OCI-LY7 (cell line): ENCODE results near the gene CSTB. TPM values are rescaled to one million over a fixed set of nuclear protein-coding genes. Genes with fewer than 3 reads are reported as not detected.

ENCODE experiments used
- BruUV-seq: library from RNA; stranded (reverse); fragments of 400-500 nt; replicated peaks from 2 replicates; lab custom pipeline; 2021; lab: Mats Ljungman, UMichigan
- CTCF ChIA-PET: fragments of 300-600 bp; sonication (Branson Sonifier 250); formaldehyde crosslinking; loops from one replicate; lab custom pipeline; 2022; ENCODE audit warnings: antibody characterized with exemption; ENCODE audit not compliant: unreplicated experiment; lab: Charles Lee
- POLR2A ChIA-PET: fragments of 300-600 bp; sonication (Branson Sonifier 250); formaldehyde crosslinking; loops from one replicate; lab custom pipeline; 2022; ENCODE audit warnings: antibody characterized with exemption; lab: Charles Lee
- DNase-seq: peaks from one replicate; pipeline ENCODE4 v3.0.0-alpha.2; 2015; ENCODE audit warnings: low spot score
- H2AFZ ChIP-seq: fragments of 200-600 bp; sonication (generic), shearing (Covaris generic); 2 replicates; pipeline ENCODE4 v1.6.1; 2014; ENCODE audit warnings: mild to moderate bottlenecking, antibody characterized with exemption, low read length, moderate library complexity
- H3K27ac ChIP-seq: fragments of 200-600 bp; sonication (generic); 2 replicates; pipeline ENCODE4 v1.5.1; 2014; ENCODE audit warnings: mixed run types, low read depth, mild to moderate bottlenecking, moderate library complexity, low read length, inconsistent platforms; ENCODE audit not compliant: poor library complexity, severe bottlenecking
- H3K36me3 ChIP-seq: fragments of 200-600 bp; sonication (generic); 2 replicates; pipeline ENCODE4 v1.6.1; 2014; ENCODE audit warnings: mild to moderate bottlenecking, antibody characterized with exemption, low read length, moderate library complexity, mixed read lengths; ENCODE audit not compliant: insufficient read depth
- H3K4me1 ChIP-seq: fragments of 200-600 bp; sonication (generic); 2 replicates; pipeline ENCODE4 v1.5.1; 2014; ENCODE audit warnings: mild to moderate bottlenecking, low read length; ENCODE audit not compliant: insufficient read depth, poor library complexity, severe bottlenecking
- H3K4me2 ChIP-seq: fragments of 200-600 bp; sonication (generic); 2 replicates; pipeline ENCODE4 v1.6.1; 2014; ENCODE audit warnings: mild to moderate bottlenecking, low read length
- H3K4me3 ChIP-seq: fragments of 200-600 bp; sonication (generic); 2 replicates; pipeline ENCODE4 v1.5.1; 2014; ENCODE audit warnings: mild to moderate bottlenecking, low read depth, low read length; ENCODE audit not compliant: poor library complexity, severe bottlenecking
- H3K79me2 ChIP-seq: fragments of 200-600 bp; sonication (generic); 2 replicates; pipeline ENCODE4 v1.6.1; 2016; ENCODE audit warnings: low read depth, mild to moderate bottlenecking, low read length, moderate library complexity, mixed read lengths; ENCODE audit not compliant: insufficient read depth
- H3K9me2 ChIP-seq: fragments of 200-600 bp; sonication (generic); 2 replicates; pipeline ENCODE4 v1.6.1; 2016; ENCODE audit warnings: mild to moderate bottlenecking, low read length, mixed read lengths; ENCODE audit not compliant: insufficient read depth
- H3K9me3 ChIP-seq: fragments of 200-600 bp; sonication (generic); 2 replicates; pipeline ENCODE4 v1.6.1; 2014; ENCODE audit warnings: mild to moderate bottlenecking, mixed run types, low read length, mixed read lengths
- H4K20me1 ChIP-seq: fragments of 200-600 bp; sonication (generic); 2 replicates; pipeline ENCODE4 v1.6.1; 2014; ENCODE audit warnings: mild to moderate bottlenecking, antibody characterized with exemption, low read length, moderate library complexity, mixed read lengths; ENCODE audit not compliant: insufficient read depth
- EZH2phosphoT487 ChIP-seq: fragments of 200-600 bp; sonication (generic); IDR thresholded peaks from 2 replicates; pipeline ENCODE4 v1.6.1; 2018; ENCODE audit warnings: low read depth, borderline replicate concordance, mild to moderate bottlenecking, mixed run types, antibody characterized with exemption, low read length, moderate library complexity, mixed read lengths
- intact Hi-C: fragments of 100-400 bp; cut with micrococcal nuclease; formaldehyde crosslinking; loops from one replicate; pipeline ENCODE4 v1.10.0; 2022; ENCODE audit not compliant: unreplicated experiment
- total RNA-seq, 2 experiments: library from RNA; depleted of rRNA in 1 of 2; stranded (reverse); fragments of >200 nt in 1 of 2; shearing (Covaris generic) in 1 of 2; gene quantifications; 2 replicates each; pipeline ENCODE4 v1.2.3, GENCODE V29; 2014 to 2022
- TF ChIP-seq, protein P1 (sequence below): fragments of 200-600 bp; sonication (generic); conservative IDR thresholded peaks from 2 replicates; pipeline ENCODE4 v1.5.1; 2014; ENCODE audit warnings: mild to moderate bottlenecking, antibody characterized with exemption, low read length, moderate library complexity, mixed read lengths

The CSTB gene
- total RNA-seq, 2 experiments from 2014 or later: 15.6 to 33.3 TPM

DNA sequence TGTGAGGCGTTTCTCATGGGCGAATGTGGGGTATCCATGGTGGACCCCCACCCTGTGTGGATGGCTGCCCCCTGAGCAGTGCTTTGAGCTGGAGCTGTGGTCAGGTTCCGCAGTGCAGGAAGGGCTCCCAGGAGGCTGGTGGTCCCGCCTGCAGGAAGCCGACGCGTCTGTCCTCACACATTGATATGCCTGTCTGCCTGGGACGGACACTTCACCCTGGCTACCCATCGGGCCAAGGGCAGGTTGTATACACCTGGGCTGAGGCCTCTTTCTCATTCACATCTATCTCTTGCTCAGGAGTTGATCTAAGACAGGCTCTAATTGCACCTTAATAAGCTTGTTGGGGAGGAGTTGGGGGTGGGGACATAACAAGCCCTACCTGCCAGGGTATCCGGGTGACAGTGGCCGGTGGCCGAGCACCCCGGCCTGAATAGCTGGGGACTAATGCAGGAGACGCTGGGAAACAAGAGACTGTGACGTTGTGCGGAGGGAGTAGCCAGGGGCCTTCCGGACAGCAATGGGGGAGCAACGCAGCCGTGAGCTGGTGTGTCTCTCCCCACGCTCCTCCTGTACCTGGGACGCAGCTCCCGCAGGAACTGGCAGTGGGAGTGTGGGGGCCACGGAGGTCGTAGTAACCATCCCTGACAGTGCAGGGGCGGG lies 35.5 kb downstream of the CSTB start:
- POLR2A ChIA-PET: no interaction called here
- CTCF ChIA-PET: no interaction called here
- BruUV-seq: no TSS peak
- Histone ChIP-seq H3K9me3 (no peaks in the 10 kb centered on the region), H3K4me3 (no peak overlapping the region), H2AFZ (no peak overlapping the region), H4K20me1 (no peaks in the 10 kb centered on the region), H3K36me3 (peaks cover 17% of the 10 kb centered on the region), H3K79me2 (no peaks in the 10 kb centered on the region), H3K9me2 (no peaks in the 10 kb centered on the region), H3K4me1 (no peaks in the 10 kb centered on the region), H3K27ac (no peak overlapping the region), H3K4me2 (no peak overlapping the region)
- intact Hi-C loops: no loop called here
- no peak for DNase-seq
- TF ChIP-seq, protein P1, sequence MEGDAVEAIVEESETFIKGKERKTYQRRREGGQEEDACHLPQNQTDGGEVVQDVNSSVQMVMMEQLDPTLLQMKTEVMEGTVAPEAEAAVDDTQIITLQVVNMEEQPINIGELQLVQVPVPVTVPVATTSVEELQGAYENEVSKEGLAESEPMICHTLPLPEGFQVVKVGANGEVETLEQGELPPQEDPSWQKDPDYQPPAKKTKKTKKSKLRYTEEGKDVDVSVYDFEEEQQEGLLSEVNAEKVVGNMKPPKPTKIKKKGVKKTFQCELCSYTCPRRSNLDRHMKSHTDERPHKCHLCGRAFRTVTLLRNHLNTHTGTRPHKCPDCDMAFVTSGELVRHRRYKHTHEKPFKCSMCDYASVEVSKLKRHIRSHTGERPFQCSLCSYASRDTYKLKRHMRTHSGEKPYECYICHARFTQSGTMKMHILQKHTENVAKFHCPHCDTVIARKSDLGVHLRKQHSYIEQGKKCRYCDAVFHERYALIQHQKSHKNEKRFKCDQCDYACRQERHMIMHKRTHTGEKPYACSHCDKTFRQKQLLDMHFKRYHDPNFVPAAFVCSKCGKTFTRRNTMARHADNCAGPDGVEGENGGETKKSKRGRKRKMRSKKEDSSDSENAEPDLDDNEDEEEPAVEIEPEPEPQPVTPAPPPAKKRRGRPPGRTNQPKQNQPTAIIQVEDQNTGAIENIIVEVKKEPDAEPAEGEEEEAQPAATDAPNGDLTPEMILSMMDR: no peak
- TF ChIP-seq EZH2phosphoT487: no peak

DNA sequence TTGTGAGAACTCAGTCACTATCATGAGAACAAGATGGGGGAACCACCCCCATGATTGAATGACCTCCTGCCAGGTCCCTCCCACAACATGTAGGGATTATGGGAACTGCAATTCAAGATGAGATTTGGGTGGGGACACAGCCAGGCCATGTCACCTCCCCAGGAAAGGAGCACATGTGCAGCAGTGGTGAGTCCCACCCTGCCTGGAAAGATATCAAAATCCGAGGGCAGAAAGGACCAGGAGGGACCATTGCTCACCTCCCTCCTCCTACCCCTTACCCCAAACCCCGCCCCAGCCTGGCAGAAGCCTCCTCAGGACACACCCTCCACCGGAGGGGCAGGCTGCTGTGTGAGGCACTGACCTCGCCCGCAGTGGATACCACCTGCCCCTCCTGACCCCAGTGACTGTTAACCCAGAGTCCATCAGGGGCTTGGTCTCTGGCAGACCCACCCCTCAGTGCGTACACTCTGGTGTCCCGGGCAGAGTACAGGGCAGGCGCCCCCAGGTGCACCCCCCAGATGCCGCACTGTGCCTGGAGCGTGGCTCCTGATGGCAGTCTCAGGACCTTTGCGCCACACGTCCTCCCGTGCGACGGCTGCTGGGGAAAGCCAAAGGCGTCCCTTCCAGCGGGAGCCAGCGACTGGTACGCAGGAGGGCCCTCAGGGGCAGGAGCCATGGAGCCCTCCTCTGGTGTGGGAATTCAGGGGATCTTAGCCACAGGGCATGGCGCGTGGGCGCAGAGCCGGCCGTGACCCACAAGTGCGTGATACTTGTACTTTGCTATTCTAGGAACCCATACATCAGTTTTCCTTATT lies 36.3 kb downstream of the CSTB start:
- H3K4me3 ChIP-seq: no peak overlapping the region
- intact Hi-C loops: no loop called here
- no peaks in the 10 kb centered on the region for H3K79me2 ChIP-seq
- no peaks in the 10 kb centered on the region for H3K4me1 ChIP-seq
- no peaks in the 10 kb centered on the region for H4K20me1 ChIP-seq
- no peaks in the 10 kb centered on the region for H3K9me3 ChIP-seq
- no peak overlapping the region for H3K27ac ChIP-seq
- H3K4me2 ChIP-seq: no peak overlapping the region
- DNase-seq: no peak
- no TSS peak for BruUV-seq
- TF ChIP-seq, protein P1: no peak
- no peak for TF ChIP-seq EZH2phosphoT487
- H3K36me3 ChIP-seq: peaks cover 15% of the 10 kb centered on the region
- POLR2A ChIA-PET: no interaction called here
- H3K9me2 ChIP-seq: no peaks in the 10 kb centered on the region
- CTCF ChIA-PET: no interaction called here
- H2AFZ ChIP-seq: no peak overlapping the region
